Measurements from ENCODE around the gene SAC3D1. TPM values are rescaled to one million over a fixed set of nuclear protein-coding genes. Genes with fewer than 3 reads are reported as not detected.

The SAC3D1 gene
- total RNA-seq, 4 donors from 2014 or later, result 2.1 to 13.1 (median 6.0) TPM

GRCh38 chr11:65066315-65066714, 25.3 kb downstream of the SAC3D1 start:
- H3K4me3 ChIP-seq (replicated peaks in 1 of 3), result no peak overlapping the region
- intact Hi-C loops (cut with DNase I), result no loop called here
- H3K36me3 ChIP-seq, result no peaks in the 10 kb centered on the region
- H3K4me1 ChIP-seq, result no peaks in the 10 kb centered on the region
- WGBS, 2 donors, result 65 to 70% methylated on average over 2 to 11 of the region's 11 CpGs
- H3K9me3 ChIP-seq, result no peaks in the 10 kb centered on the region
- no peak overlapping the region for H3K27ac ChIP-seq
- DNase-seq, result no peak
- TF ChIP-seq CTCF (IDR thresholded peaks at IDR 0.05) (no peak), POLR2A (IDR thresholded peaks at IDR 0.05) (no peak)
- no peaks in the 10 kb centered on the region for H3K27me3 ChIP-seq

GRCh38 chr11:65066805-65067291, 25.8 kb downstream of the SAC3D1 start:
- no peak for DNase-seq
- 73 to 74% methylated on average over 3 to 4 of the region's 4 CpGs for WGBS, 2 donors
- H3K4me1 ChIP-seq, result no peaks in the 10 kb centered on the region
- no peak overlapping the region for H3K4me3 ChIP-seq (replicated peaks in 1 of 3)
- H3K27ac ChIP-seq, result no peak overlapping the region
- no peaks in the 10 kb centered on the region for H3K36me3 ChIP-seq
- TF ChIP-seq CTCF (IDR thresholded peaks at IDR 0.05) (no peak), POLR2A (IDR thresholded peaks at IDR 0.05) (no peak)
- intact Hi-C loops (cut with DNase I), result no loop called here
- H3K9me3 ChIP-seq, result no peaks in the 10 kb centered on the region
- no peaks in the 10 kb centered on the region for H3K27me3 ChIP-seq

GRCh38 chr11:65067446-65067845, 26.4 kb downstream of the SAC3D1 start:
- no peaks in the 10 kb centered on the region for H3K9me3 ChIP-seq
- intact Hi-C loops (cut with DNase I), result no loop called here
- H3K4me1 ChIP-seq, result no peaks in the 10 kb centered on the region
- TF ChIP-seq CTCF (IDR thresholded peaks at IDR 0.05), result no peak
- no peak for TF ChIP-seq POLR2A (IDR thresholded peaks at IDR 0.05)
- H3K36me3 ChIP-seq, result no peaks in the 10 kb centered on the region
- H3K4me3 ChIP-seq (replicated peaks in 1 of 3), result no peak overlapping the region
- DNase-seq, result no peak
- H3K27ac ChIP-seq, result no peak overlapping the region
- H3K27me3 ChIP-seq, result no peaks in the 10 kb centered on the region
- 72 to 80% methylated on average over 1 to 10 of the region's 10 CpGs for WGBS, 2 donors

- intact Hi-C loops (cut with DNase I), result no loop called here
- 46 to 59% methylated on average over 9 of the region's 9 CpGs for WGBS, 2 donors
Observed at GRCh38 chr11:65069217-65069616, 28.2 kb downstream of the SAC3D1 start.

More at GRCh38 chr11:65069217-65069616, 28.2 kb downstream of the SAC3D1 start:
- no peak for DNase-seq
- Histone ChIP-seq H3K27me3 (no peaks in the 10 kb centered on the region), H3K27ac (no peak overlapping the region), H3K36me3 (no peaks in the 10 kb centered on the region), H3K4me1 (no peaks in the 10 kb centered on the region), H3K4me3 (replicated peaks in 1 of 3) (no peak overlapping the region), H3K9me3 (no peaks in the 10 kb centered on the region)
- TF ChIP-seq POLR2A (IDR thresholded peaks at IDR 0.05), result no peak
- TF ChIP-seq CTCF (IDR thresholded peaks at IDR 0.05), result no peak
